ENCODE measurements around the gene ACTL10.

Gene ACTL10

GRCh38 chr20:33677991-33678702 is 11.4 kb downstream of the ACTL10 start:
- DNase-seq (ENCODE audit: low spot score) = no peak

GRCh38 chr20:33679758-33680485 is 13.2 kb downstream of the ACTL10 start:
- peak; percentile 51 for DNase-seq (ENCODE audit: low spot score)

GRCh38 chr20:33680686-33681085 is 13.9 kb downstream of the ACTL10 start:
- DNase-seq (ENCODE audit: low spot score) = no peak

- no peak for DNase-seq (ENCODE audit: low spot score)
These were observed 14.5 kb downstream of the ACTL10 start for GRCh38 chr20:33681288-33681687.

- no peak for DNase-seq (ENCODE audit: low spot score)
These were observed 15.1 kb downstream of the ACTL10 start for GRCh38 chr20:33681728-33682353.

- no peak for DNase-seq (ENCODE audit: low spot score)
These were observed 18.0 kb downstream of the ACTL10 start for GRCh38 chr20:33684533-33685327.

GRCh38 chr20:33685328-33686099 is 18.8 kb downstream of the ACTL10 start:
- peak; percentile 25 for DNase-seq (ENCODE audit: low spot score)

- peak; percentile 94 for DNase-seq (ENCODE audit: low spot score)
These were observed 19.6 kb downstream of the ACTL10 start, which contains the start of gene E2F1 for GRCh38 chr20:33686100-33686983. TSS of gene E2F1 (minus strand) at chr20:33686385. CDS start at chr20:33686264, 121 bp downstream.

- DNase-seq (ENCODE audit: low spot score) = no peak
These were observed 20.2 kb downstream of the ACTL10 start for GRCh38 chr20:33686984-33687366.

GRCh38 chr20:33687370-33687915 is 20.7 kb downstream of the ACTL10 start:
- no peak for DNase-seq (ENCODE audit: low spot score)

GRCh38 chr20:33687993-33688937 is 21.5 kb downstream of the ACTL10 start:
- no peak for DNase-seq (ENCODE audit: low spot score)

GRCh38 chr20:33688938-33689424 is 22.2 kb downstream of the ACTL10 start:
- DNase-seq (ENCODE audit: low spot score) = no peak

- DNase-seq (ENCODE audit: low spot score) = no peak
These were observed 22.8 kb downstream of the ACTL10 start for GRCh38 chr20:33689493-33689892.

GRCh38 chr20:33689973-33690372 is 23.2 kb downstream of the ACTL10 start:
- peak; percentile 73 for DNase-seq (ENCODE audit: low spot score)

GRCh38 chr20:33693289-33693688 is 26.5 kb downstream of the ACTL10 start:
- no peak for DNase-seq (ENCODE audit: low spot score)

GRCh38 chr20:33693741-33694638 is 27.2 kb downstream of the ACTL10 start:
- DNase-seq (ENCODE audit: low spot score) = no peak

- DNase-seq (ENCODE audit: low spot score) = no peak
These were observed 27.9 kb downstream of the ACTL10 start for GRCh38 chr20:33694639-33695012.

- no peak for DNase-seq (ENCODE audit: low spot score)
These were observed 29.7 kb downstream of the ACTL10 start for GRCh38 chr20:33696448-33696847.

Measured in CD4-positive, alpha-beta T cell treated with Interleukin-2 at 100 ng/mL for 4 hours (primary cell).